SJCRH30 (cell line): ENCODE results near the gene UPF3A. TPM values are rescaled to one million over a fixed set of nuclear protein-coding genes. Genes with fewer than 3 reads are reported as not detected.

Experiments
- DNase-seq, 2 experiments: peaks; one replicate each; pipeline ENCODE4 v3.0.0-alpha.2; 2015 to 2020
- H3K27ac ChIP-seq: fragments of 250-450 bp; sonication (Bioruptor Pico); 2 replicates; pipeline ENCODE4 v1.5.1; 2020; ENCODE audit warnings: mild to moderate bottlenecking, moderate library complexity
- H3K27me3 ChIP-seq: fragments of 250-450 bp; sonication (Bioruptor Pico); 2 replicates; pipeline ENCODE4 v1.5.1; 2020; ENCODE audit warnings: mild to moderate bottlenecking, moderate library complexity
- H3K36me3 ChIP-seq: fragments of 250-450 bp; sonication (Bioruptor Pico); 2 replicates; pipeline ENCODE4 v1.5.1; 2020; ENCODE audit warnings: mild to moderate bottlenecking, moderate library complexity
- H3K4me1 ChIP-seq: fragments of 250-450 bp; sonication (Bioruptor Pico); 2 replicates; pipeline ENCODE4 v1.5.1; 2020; ENCODE audit warnings: mild to moderate bottlenecking, moderate library complexity
- H3K4me3 ChIP-seq: fragments of 250-450 bp; sonication (Bioruptor Pico); 2 replicates; pipeline ENCODE4 v1.5.1; 2020; ENCODE audit warnings: mild to moderate bottlenecking, moderate library complexity
- H3K9me3 ChIP-seq: fragments of 250-450 bp; sonication (Bioruptor Pico); replicated peaks from 2 replicates; pipeline ENCODE4 v1.5.1; 2020; ENCODE audit warnings: mild to moderate bottlenecking, moderate library complexity
- total RNA-seq: library from RNA; depleted of rRNA; stranded (reverse); fragments of >200 nt; shearing (Covaris generic); gene quantifications from 2 replicates; pipeline ENCODE4 v1.2.3, GENCODE V29; 2014

Gene UPF3A
- total RNA-seq, 1 experiment from 2014 or later: 34.1 TPM

DNA sequence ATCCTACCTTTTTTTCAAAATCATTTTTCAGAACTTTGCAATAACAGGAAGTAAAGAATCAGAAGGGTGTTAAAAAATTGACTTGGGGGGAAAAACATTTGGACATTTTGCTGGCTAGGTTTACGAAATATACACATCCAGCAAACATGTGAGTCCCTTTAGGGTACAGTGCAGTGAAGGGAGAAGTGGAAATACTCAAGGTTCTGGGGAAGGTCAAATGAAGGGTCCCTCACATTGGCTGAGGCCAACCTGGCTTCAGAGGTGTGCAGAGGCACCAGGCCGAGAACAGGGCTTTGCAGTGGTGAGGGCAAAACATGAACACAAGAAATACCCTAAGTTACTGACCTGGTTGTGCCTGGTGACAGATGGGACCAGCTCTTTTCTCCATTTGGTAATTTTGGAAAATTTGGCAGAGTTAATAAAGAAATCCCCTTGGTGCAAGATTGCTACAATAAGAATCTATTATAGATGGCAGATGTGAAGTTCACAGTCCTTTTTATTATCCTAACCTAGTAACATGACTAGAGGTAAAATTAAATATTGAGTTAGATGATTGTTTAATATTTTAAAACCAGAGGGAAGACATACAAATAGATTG lies 1.5 kb upstream of the UPF3A start:
- no peaks in the 10 kb centered on the region for H3K9me3 ChIP-seq
- peak overlapping the region; percentile 99 for H3K27ac ChIP-seq
- H3K36me3 ChIP-seq: peaks cover 17% of the 10 kb centered on the region; the same call in 1 of the 2 replicates
- DNase-seq: no peak
- H3K4me1 ChIP-seq: peaks cover 10% of the 10 kb centered on the region
- H3K27me3 ChIP-seq: no peaks in the 10 kb centered on the region
- H3K4me3 ChIP-seq: peak overlapping the region; percentile 99

DNA sequence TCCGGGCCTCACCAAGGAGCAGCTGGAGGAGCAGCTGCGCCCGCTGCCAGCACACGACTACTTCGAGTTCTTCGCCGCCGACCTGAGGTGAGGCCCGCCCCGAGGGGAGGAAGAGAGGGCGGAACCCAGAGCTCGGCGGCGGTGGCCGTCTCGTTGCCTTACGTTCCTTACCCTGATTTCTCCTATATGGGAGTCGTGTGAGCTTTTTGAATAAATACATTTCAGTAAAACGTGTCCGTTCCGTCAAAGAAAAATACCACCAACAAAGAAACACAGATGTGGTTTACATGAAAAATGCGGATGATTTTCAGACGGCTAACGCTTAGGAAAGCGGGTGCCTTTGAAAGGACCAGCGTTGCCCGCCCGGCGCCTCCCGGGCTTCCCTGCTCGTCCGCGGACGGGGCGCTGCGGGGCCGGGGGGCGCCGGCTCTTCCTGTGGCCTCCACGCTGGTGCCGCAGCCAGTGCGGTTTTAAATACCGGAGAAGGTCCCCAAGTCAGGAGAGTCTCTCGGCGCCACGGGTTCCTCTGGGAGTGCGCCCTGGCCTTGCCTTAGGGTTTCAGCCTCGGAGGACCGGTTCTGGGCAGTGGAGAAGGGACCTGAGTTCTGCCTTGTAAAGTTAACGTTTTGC lies 755 bp downstream of the UPF3A start:
- Histone ChIP-seq H3K4me3 (peak overlapping the region; percentile 99), H3K27ac (peak overlapping the region; percentile 99), H3K27me3 (no peaks in the 10 kb centered on the region), H3K9me3 (no peaks in the 10 kb centered on the region), H3K36me3 (peaks cover 33% of the 10 kb centered on the region), H3K4me1 (peaks cover 10% of the 10 kb centered on the region)
- peak in 1 of 2 experiments; percentile 48 for DNase-seq

- Histone ChIP-seq H3K4me3 (no peak overlapping the region), H3K9me3 (no peaks in the 10 kb centered on the region), H3K4me1 (peaks cover 10% of the 10 kb centered on the region), H3K27ac (no peak overlapping the region), H3K36me3 (peaks cover 38% of the 10 kb centered on the region), H3K27me3 (no peaks in the 10 kb centered on the region)
- no peak for DNase-seq
Measured at GRCh38 chr13:114283576-114283975, 2.2 kb downstream of the UPF3A start.

- Histone ChIP-seq H3K36me3 (peaks cover 38% of the 10 kb centered on the region), H3K27ac (no peak overlapping the region)
Measured at GRCh38 chr13:114284680-114285079, 3.3 kb downstream of the UPF3A start.

GRCh38 chr13:114285166-114285808 lies 3.9 kb downstream of the UPF3A start:
- Histone ChIP-seq H3K27me3 (no peaks in the 10 kb centered on the region), H3K27ac (no peak overlapping the region), H3K36me3 (peaks cover 38% of the 10 kb centered on the region), H3K4me3 (no peak overlapping the region), H3K9me3 (no peaks in the 10 kb centered on the region), H3K4me1 (peaks cover under 1% of the 10 kb centered on the region; the same call in 1 of the 2 replicates)
- DNase-seq: no peak

More at GRCh38 chr13:114284680-114285079, 3.3 kb downstream of the UPF3A start:
- Histone ChIP-seq H3K4me3 (no peak overlapping the region), H3K27me3 (no peaks in the 10 kb centered on the region), H3K4me1 (peaks cover 7% of the 10 kb centered on the region), H3K9me3 (no peaks in the 10 kb centered on the region)
- DNase-seq: no peak

DNA sequence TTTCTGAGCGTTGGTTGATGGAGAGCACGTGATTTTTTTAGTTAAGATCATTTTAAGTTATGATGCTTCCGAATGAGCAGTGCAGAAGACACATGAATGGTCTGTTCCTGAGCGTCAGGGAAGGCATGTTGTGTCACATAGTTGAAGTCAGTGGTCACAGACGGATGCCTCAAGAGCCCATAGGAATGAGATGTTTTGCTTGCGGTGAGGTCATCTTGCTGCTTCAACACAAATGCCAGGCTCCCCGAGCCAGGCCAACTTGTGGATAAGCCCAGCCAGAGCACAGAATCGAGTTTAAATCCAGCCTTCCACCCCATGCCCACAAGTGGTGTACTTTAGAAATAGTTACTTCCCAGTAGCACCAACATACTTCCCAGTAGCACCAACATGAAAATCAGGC lies 5.4 kb downstream of the UPF3A start:
- no peak overlapping the region for H3K27ac ChIP-seq
- H3K4me1 ChIP-seq: no peaks in the 10 kb centered on the region
- no peak overlapping the region for H3K4me3 ChIP-seq
- no peak for DNase-seq
- H3K36me3 ChIP-seq: peaks cover 38% of the 10 kb centered on the region
- no peaks in the 10 kb centered on the region for H3K9me3 ChIP-seq
- H3K27me3 ChIP-seq: no peaks in the 10 kb centered on the region

DNA sequence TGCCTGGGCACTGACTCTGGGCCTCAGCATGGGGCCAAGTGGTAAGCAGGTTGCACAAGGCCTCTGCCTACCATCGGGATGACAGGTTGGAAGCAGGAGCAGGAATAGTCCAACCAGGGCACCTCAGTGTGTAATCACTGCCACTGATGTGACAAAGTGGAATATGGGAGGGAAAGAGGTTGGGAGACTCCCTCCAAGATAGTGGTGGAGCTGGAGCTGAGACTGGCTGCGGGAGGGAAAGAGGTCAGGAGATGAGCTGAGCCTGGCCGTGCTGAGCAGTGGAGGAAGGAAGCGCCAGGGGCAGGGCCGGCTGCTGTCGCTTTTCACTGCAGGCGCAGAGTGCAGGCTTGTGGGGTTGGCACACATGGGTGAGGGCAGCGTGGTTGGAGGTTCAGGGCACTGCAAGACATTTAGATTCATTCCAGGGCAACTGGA lies 6.8 kb downstream of the UPF3A start:
- Histone ChIP-seq H3K36me3 (peaks cover 40% of the 10 kb centered on the region), H3K27ac (no peak overlapping the region), H3K9me3 (no peaks in the 10 kb centered on the region), H3K27me3 (no peaks in the 10 kb centered on the region), H3K4me1 (no peaks in the 10 kb centered on the region), H3K4me3 (no peak overlapping the region)
- no peak for DNase-seq

DNA sequence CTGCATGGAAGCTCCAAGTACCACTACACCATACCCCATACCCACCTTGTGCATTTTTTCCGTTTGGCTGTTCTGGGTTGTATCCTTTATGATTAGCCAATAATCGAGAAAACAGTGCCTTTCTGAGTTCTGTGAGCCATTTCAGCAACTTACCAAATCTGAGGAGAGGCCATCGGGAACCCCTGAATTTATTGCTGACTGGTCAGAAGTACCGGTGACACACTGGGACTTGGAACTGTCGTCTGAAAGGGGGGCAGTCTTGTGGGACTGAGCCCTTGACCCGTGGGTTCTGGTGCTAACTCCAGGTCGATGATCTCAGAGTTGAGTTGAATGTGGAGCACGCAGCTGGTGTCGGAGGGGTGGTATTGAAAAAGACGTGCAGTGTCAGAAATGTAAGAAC lies 15.0 kb downstream of the UPF3A start:
- no peaks in the 10 kb centered on the region for H3K4me1 ChIP-seq
- no peak overlapping the region for H3K4me3 ChIP-seq
- H3K27me3 ChIP-seq: no peaks in the 10 kb centered on the region
- peaks cover 25% of the 10 kb centered on the region; the same call in 1 of the 2 replicates for H3K36me3 ChIP-seq
- no peaks in the 10 kb centered on the region for H3K9me3 ChIP-seq
- H3K27ac ChIP-seq: no peak overlapping the region
- DNase-seq: no peak

GRCh38 chr13:114296902-114297301 lies 15.5 kb downstream of the UPF3A start:
- H3K4me3 ChIP-seq: no peak overlapping the region

GRCh38 chr13:114298866-114299265 lies 17.5 kb downstream of the UPF3A start:
- Histone ChIP-seq H3K4me3 (no peak overlapping the region), H3K4me1 (no peaks in the 10 kb centered on the region), H3K27ac (no peak overlapping the region), H3K27me3 (no peaks in the 10 kb centered on the region), H3K9me3 (no peaks in the 10 kb centered on the region), H3K36me3 (peaks cover 40% of the 10 kb centered on the region; the same call in 1 of the 2 replicates)
- DNase-seq: no peak

More at GRCh38 chr13:114296902-114297301, 15.5 kb downstream of the UPF3A start:
- no peaks in the 10 kb centered on the region for H3K9me3 ChIP-seq
- H3K27ac ChIP-seq: no peak overlapping the region
- no peaks in the 10 kb centered on the region for H3K4me1 ChIP-seq
- no peaks in the 10 kb centered on the region for H3K27me3 ChIP-seq
- no peak for DNase-seq
- peaks cover 27% of the 10 kb centered on the region; the same call in 1 of the 2 replicates for H3K36me3 ChIP-seq

DNA sequence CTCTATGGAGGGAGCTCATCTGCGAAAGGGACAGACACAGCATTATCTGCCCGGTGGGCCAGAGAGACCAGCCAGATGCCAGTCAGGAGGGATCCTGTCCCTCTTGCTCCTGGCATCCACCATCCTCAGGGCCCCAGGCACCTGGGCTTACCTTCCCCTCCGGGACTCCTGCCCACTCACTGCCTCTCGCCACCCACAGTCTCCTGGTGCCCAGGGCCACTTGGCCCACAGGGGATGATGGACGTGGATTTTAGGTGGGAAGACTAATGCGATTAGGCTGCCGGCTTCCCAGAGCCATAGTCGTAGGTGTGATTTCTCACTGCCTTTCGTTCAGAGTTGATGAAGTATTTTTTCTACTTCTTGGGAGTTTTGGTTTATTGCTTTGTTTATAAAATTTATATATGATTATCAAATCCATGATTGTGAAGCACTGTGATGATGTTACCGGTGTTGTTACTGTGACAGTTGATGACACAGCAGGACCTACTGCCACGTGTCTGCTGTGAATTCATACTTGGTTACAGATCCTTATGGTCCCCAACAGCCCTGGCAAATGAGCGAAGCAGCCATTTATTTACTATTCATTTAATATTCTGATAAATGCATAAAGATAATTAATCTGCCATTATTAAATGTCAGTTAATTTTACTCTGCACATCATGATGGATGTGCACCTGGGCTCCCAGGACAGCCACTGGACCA lies 18.4 kb downstream of the UPF3A start:
- Histone ChIP-seq H3K36me3 (peaks cover 44% of the 10 kb centered on the region; the same call in 1 of the 2 replicates), H3K27ac (no peak overlapping the region)

DNA sequence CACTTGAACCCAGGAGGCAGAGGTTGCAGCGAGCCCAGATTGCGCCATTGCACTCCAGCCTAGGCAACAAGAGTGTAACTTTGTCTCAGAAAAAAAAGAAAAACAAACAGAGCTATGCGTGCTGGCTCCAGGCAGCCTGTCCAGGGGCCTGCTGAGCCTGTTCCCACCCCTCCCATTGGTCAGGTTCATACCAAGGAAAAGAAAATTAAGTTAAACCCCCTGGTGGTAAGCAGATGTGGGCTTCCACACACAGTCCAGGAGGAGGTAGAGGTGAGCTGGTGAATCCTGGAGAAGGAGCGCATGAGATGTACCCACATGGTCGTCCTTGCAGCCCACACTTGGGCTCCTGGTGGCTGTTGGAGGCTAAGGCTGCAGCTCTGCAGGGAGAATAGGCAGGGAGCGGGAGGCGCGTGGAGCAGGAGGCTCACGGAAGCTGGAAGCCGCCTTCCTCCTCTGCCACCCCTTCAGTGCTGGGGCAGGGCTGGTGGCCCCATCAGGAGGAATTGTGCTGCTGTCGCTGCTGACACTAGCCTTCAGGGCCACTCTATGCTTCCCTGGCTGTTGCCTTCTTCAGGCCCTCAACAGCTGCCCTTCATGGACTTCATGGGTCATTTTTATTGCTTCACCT lies 22.4 kb downstream of the UPF3A start:
- Histone ChIP-seq H3K9me3 (no peaks in the 10 kb centered on the region), H3K4me3 (no peak overlapping the region), H3K27me3 (no peaks in the 10 kb centered on the region), H3K27ac (no peak overlapping the region), H3K36me3 (peaks cover 39% of the 10 kb centered on the region), H3K4me1 (no peaks in the 10 kb centered on the region)
- DNase-seq: no peak

More for the DNA sequence above, 18.4 kb downstream of the UPF3A start:
- no peaks in the 10 kb centered on the region for H3K9me3 ChIP-seq
- DNase-seq: no peak
- no peaks in the 10 kb centered on the region for H3K27me3 ChIP-seq
- H3K4me3 ChIP-seq: no peak overlapping the region
- no peaks in the 10 kb centered on the region for H3K4me1 ChIP-seq

DNA sequence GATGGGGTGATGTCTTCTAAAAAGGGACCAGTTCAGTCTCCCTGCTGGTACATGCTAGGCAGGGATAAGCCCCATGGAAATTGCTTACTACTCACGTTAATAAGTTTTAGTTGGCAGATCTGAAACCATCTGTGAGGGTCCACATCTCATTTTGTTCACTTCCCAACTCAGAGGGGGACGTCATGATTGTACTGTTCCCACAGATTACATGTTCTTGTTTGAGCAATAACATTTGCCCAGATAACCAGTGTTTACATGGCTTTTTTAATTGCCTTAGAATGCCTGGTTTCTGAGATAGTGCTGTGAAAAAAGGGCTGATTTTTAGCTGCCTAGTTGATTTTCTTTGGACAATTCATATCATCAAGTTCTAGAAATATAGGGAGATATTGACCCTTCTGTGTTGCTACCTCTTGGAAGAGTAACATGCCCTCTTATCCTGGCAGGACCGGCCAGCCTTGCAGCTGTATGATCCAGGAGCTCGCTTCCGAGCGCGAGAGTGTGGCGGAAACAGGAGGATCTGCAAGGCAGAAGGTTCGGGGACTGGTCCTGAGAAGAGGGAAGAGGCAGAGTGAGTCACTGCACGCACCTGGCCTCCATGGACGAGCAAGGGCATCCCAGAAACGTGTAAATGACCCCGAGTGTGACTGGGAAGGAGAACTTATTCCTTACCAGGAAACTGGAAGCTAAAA lies 23.1 kb downstream of the UPF3A start:
- peaks cover 38% of the 10 kb centered on the region for H3K36me3 ChIP-seq

GRCh38 chr13:114309086-114309485 lies 27.7 kb downstream of the UPF3A start:
- Histone ChIP-seq H3K4me1 (no peaks in the 10 kb centered on the region), H3K27ac (no peak overlapping the region), H3K9me3 (no peaks in the 10 kb centered on the region), H3K27me3 (no peaks in the 10 kb centered on the region), H3K4me3 (no peak overlapping the region), H3K36me3 (peaks cover 9% of the 10 kb centered on the region)
- DNase-seq: no peak

More for the DNA sequence above, 23.1 kb downstream of the UPF3A start:
- no peak overlapping the region for H3K4me3 ChIP-seq
- no peaks in the 10 kb centered on the region for H3K4me1 ChIP-seq
- no peak for DNase-seq
- no peak overlapping the region for H3K27ac ChIP-seq
- H3K9me3 ChIP-seq: no peaks in the 10 kb centered on the region
- no peaks in the 10 kb centered on the region for H3K27me3 ChIP-seq
